Endometrial microvascular endothelial cells (primary cell): ENCODE data around the gene KHK. TPM values are rescaled to one million over a fixed set of nuclear protein-coding genes. Genes with fewer than 3 reads are reported as not detected.
"Not testable (repeated sequence)": the region's sequence is repeated elsewhere in the genome, so short reads cannot be mapped to it uniquely, and the experiment has no call there.

ENCODE experiments used
- in situ Hi-C: cut with HindIII; loops from 2 replicates; pipeline ENCODE4 v1.10.0; 2017; ENCODE audit warnings: low sequenced_read_pairs, low pct_unique_long_range_greater_than_20kb; ENCODE audit errors: inconsistent ontology term
- total RNA-seq: library from RNA; depleted of rRNA; stranded (reverse); fragments of >200 nt; gene quantifications from one replicate; pipeline ENCODE4 v1.2.3, GENCODE V29; 2015; ENCODE audit errors: inconsistent ontology term

KHK gene
- total RNA-seq, 1 donor from 2014 or later = 4.6 TPM

DNA sequence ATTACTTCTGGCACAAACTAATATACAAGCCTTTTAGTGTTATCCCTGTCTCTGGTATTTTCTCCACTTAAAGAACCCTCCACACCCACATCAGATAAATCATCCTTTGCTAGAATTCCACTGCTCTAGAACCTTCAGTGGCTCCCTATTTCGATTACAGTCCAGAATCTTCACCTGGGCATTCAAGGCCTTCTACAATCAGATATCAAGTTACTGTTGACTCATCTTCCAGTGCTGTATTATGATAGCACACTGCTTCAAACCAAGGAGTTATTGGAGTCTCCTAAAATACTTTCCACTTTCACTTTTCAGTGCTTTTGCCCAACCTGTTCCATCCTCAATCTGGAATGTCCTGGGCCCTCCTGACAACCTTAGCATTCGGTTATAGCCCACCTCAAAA lies 28.9 kb downstream of the KHK start:
- in situ Hi-C loops = no loop called here

DNA sequence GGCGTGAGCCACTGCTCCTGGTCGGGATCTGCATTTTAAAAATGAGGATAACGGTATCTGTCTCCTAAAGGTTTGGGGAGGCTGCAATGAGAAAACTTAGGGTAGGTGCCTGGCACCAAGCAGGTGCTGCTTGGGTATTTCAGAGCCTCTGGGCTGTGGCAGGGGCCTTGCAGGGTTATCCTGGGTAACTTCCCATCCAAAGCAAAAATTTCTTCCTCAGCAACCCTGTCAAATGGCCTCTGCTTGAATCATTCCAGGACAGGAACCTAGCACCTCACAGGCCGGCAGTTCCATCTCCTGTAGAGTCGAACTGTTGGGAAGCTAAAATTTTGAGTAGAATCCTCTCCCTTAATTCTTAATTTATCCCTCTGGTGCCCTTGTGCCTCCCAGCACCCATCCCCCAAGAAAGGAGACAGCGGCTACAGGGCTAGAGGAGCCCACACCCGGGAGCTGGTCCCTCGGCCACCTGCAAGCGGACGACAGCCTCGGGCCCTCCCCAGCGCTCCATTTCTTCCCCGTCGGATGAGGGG lies 31.5 kb downstream of the KHK start:
- in situ Hi-C loops = no loop called here

DNA sequence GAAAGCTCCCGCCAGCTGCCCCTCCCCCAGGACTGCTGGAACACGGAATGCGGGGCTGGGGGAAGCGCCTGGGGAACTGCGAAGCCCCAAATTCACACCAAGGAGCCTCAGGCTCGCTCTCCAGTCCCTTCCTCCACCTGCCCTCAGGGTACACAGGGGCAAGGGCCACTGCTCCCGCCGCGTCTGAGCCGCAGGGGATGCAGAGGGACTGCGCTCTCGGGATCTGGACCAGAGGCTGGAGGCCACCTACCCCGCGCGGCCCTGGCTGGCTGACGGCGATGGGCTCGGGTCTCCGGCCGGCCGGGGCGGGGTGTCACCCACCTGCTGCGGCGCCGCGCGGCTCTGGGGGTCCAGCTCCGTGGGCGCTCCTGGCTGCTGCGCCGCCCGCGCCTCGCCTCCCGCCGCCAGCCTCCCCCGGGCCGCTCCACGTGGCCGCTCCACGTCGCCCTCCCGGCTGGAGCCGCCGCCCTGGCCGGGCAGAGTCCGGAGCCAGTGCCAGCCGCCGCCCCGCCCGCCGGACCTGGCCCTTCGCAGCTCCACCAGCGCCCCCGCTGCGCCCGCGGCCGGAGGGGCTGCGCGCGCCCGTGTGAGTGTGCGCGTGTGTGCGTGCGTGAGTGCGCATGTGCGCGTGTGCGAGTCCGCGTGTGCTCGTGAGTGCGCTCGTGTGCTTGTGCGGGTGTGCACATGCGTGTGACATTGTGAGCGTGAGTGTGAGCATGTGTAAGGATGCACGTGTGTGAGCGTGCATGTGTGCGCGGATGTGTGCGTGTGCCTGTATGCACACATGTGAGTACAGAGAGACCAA lies 32.2 kb downstream of the KHK start, which contains the start of gene CGREF1:
TSS of gene CGREF1 (minus strand) at position 604 of the 805 bp plus-strand sequence. CDS start 14,762 bp downstream, outside the sequence.
- in situ Hi-C loops = no loop called here

DNA sequence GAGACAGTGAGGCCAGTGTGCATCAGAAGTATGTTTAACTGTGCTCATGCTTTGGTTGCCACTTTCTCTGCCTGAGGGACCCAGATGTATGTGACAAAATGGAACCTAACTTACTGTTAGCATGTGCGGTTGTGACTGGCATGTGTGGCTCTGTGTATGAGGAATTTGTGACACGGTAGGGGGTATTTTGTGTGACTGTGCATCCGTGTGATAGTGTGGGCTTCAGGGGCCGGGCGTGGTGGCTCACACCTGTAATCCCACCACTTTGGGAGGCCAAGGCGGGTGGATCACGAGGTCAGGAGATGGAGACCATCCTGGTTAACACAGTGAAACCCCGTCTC lies 32.7 kb downstream of the KHK start:
- in situ Hi-C loops = not testable (repeated sequence)

DNA sequence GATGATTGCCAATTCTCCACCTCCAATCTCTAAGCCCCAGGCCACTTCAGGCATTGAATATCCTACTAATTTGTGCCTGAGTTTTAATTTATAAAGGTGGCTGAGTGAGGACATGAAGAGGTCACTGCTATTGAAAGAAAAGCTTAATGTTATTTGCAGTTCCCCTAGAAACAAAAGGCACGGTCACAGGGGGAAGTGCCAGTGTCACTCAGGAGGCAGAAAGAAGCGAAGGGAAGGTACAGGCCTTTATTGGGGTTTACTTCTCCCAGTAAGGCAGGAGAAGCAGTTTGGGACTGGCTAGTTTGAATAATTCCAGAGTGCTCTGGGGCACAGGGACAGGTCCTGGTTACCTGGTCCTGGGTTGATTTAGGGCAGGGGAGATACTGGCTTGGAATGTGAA lies 35.3 kb downstream of the KHK start:
- in situ Hi-C loops = no loop called here

DNA sequence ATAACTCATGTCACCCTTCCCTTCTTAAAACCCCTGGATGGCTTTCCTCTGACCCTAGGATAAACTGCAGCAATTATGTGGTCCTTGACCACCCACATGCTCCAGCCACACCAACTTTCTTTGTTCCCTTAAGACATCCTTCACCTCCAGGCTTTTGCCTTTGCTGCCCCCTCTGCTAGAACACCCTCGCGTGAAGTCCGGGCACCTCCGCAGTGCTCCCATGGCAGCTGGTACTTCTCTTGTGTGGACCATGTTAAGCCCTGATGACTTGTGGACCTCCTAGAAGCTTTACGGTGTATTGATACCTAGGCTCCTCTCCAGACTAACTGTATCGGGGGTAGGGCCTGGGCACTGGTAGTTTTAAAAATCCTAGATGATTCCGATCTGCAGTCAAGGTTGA lies 36.2 kb downstream of the KHK start:
- in situ Hi-C loops = no loop called here

- in situ Hi-C loops = no loop called here
Observed at GRCh38 chr2:27123302-27124150, 37.0 kb downstream of the KHK start, which contains the start of gene ABHD1. Gene ABHD1, plus strand, starts transcription at chr2:27123815. Its CDS starts 134 bp downstream, at chr2:27123949.

- in situ Hi-C loops = no loop called here
Observed at GRCh38 chr2:27125104-27125503, 38.5 kb downstream of the KHK start.

- in situ Hi-C loops = no loop called here
Observed at GRCh38 chr2:27126252-27126710, 39.7 kb downstream of the KHK start.

- in situ Hi-C loops = no loop called here
Observed at GRCh38 chr2:27127883-27128667, 41.5 kb downstream of the KHK start.

DNA sequence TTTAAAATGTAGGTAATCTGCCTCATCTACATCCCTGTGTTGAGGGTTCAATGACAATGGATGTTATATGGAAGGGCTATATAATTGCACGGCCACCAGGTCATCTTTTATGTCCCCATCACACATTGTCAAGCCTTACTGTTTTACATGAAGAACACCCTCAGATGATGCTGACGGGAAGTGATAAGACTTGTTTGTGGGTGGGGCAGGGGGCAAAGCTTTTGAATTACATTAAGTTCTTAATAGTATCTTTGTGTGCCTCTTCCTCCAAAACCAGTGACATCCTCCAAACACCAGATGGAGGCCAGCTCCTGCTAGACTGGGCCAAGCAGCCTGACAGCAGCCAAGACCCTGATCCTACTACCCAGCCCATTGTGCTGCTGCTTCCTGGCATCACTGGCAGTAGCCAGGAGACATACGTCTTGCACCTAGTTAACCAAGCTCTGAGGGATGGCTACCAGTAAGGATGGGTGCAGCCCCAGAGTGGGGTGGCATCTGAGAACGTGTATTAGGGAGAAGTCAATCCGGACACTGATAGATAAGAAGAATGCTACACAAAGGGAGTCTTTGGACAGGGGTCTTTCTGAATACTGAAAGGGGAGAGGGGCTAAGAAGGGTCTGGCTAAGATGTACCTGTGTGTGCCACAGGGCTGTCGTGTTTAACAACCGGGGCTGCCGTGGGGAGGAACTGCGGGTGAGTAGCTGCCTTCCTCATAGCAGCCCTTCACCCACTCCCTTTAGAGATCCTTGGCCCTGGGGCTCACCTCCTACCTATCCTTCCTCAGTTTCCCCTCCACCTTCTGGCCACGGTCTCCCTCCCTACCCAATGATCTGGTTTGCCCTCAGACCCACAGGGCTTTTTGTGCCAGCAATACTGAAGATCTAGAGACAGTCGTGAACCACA lies 42.3 kb downstream of the KHK start:
- in situ Hi-C loops = no loop called here

GRCh38 chr2:27130396-27130795 lies 43.8 kb downstream of the KHK start:
- in situ Hi-C loops = no loop called here

DNA sequence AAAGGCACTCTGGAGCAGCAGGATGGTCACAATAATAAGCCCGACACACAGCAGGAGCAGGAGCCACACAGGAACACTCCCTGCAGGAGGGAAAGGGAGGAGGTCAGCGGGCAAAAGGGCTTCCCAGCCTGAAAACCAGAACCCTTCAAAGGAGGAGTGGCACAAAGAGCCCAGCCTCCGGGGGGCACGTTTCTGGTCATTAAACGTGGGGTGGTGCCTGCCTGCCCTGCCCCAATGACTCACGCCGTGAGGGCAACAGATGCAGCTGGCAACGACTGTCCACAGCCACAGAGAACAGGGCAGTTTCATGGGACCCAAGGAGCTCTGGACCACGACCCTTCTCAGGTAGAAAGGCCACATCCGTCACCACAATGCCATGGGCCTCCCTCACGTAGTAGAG lies 44.9 kb downstream of the KHK start:
- in situ Hi-C loops = no loop called here

GRCh38 chr2:27133195-27133875 lies 46.8 kb downstream of the KHK start:
- in situ Hi-C loops = no loop called here

DNA sequence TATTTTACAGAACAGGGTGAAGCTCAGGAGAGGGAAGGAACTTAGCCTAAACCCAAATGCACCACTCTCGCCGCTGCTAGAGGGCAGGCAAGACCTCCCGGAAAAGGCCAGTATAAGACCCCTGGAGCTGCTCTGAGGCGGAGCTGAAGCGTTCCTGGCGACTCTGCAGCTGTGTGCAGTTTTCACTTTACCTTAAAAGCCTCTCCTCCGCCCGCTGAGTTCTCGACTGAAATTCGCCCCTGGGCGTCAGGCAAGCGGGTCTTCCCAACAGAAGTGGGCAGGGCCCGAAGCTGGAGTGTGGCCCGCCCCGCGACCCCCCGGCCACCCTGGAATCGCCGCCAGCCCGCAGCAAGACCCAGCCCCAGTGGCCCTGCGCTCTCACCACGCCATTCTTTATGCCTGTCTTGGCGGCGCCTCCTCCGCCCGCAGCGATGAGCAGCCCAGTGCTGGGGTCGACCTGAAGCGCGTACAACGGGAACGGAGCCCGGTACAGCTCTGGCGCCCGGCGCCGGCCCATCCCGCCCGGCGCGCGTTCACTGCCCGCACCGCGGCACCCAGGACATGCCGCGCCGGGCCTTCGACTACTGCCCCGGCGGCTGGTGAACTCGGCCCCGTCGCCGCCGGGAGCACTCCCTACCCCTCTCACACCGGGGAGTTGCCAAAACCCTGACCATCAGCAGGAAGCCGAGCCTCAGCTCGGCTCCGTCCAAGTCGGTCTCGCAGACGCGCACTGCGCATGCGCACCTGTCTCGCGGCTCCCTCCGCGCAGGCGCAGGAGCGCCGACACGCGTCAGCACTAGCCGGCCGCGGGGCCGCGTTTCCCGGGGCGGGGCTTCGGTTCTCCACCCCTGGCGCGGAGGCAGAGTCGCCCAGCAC lies 47.6 kb downstream of the KHK start, which contains the start of gene PREB:
TSS of gene PREB (minus strand) at position 732 of the 876 bp plus-strand sequence. CDS start at position 517, 215 bp downstream.
- in situ Hi-C loops = no loop called here

DNA sequence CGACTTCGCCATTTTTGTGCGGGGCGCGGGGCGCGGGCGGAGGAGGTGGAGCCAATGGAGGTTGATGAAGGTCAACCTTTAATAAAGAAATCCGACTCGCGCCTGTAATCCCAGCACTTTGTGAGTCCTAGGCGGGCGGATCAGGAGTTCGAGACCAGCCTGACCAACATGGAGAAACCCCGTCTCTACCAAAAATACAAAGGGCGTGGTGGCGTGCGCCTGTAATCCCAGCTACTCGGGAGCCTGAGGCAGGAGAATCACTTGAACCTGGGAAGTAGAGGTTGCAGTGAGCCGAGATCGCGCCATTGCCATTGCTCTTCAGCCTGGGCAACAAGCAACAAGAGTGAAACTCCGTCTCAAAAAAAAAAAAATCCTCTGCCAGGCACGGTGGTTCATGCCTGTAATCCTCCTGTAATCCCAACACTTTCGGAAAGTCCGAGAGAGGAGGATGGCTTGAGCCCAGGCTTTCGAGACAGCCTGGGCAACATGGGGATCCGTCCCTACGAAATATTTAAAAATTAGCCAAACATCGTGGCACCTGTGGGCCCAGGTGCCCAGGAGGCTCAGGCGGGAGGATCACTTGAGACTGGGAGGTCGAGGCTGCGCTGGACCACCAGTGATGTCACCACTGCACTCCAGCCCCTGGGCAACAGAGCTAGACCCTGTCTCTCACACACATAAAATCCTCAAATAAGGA lies 48.4 kb downstream of the KHK start:
- in situ Hi-C loops = no loop called here
